ENCODE results near the gene MARCO.
"Not testable (repeated sequence)": the region's sequence is repeated elsewhere in the genome, so short reads cannot be mapped to it uniquely, and the experiment has no call there.

MARCO gene

GRCh38 chr2:118929059-118929458, 12.9 kb upstream of the MARCO start:
- DNase-seq = no peak

GRCh38 chr2:118932949-118933348, 9.0 kb upstream of the MARCO start:
- DNase-seq = no peak

GRCh38 chr2:118936306-118936705, 5.7 kb upstream of the MARCO start:
- DNase-seq = no peak

- no peak for DNase-seq
Observed at GRCh38 chr2:118936936-118937335, 5.1 kb upstream of the MARCO start.

- no peak for DNase-seq
Observed at GRCh38 chr2:118937817-118938216, 4.2 kb upstream of the MARCO start.

GRCh38 chr2:118939994-118940393, 2.0 kb upstream of the MARCO start:
- no peak for DNase-seq

- DNase-seq = no peak
Observed at GRCh38 chr2:118940486-118941120, 1.4 kb upstream of the MARCO start.

- DNase-seq = no peak
Observed at GRCh38 chr2:118943286-118943685, 1.3 kb downstream of the MARCO start.

- DNase-seq = no peak
Observed at GRCh38 chr2:118945881-118946280, 3.9 kb downstream of the MARCO start.

- not testable (repeated sequence) for DNase-seq
Observed at GRCh38 chr2:118948266-118948665, 6.3 kb downstream of the MARCO start.

GRCh38 chr2:118954297-118955060, 12.5 kb downstream of the MARCO start:
- no peak for DNase-seq

- no peak for DNase-seq
Observed at GRCh38 chr2:118965737-118966136, 23.7 kb downstream of the MARCO start.

- DNase-seq = no peak
Observed at GRCh38 chr2:118967124-118967880, 25.3 kb downstream of the MARCO start.

- DNase-seq = no peak
Observed at GRCh38 chr2:118968042-118968441, 26.0 kb downstream of the MARCO start.

GRCh38 chr2:118968961-118969733, 27.2 kb downstream of the MARCO start:
- no peak for DNase-seq

- no peak for DNase-seq
Observed at GRCh38 chr2:118969734-118970395, 27.9 kb downstream of the MARCO start.

GRCh38 chr2:118970396-118971135, 28.6 kb downstream of the MARCO start:
- DNase-seq = no peak

GRCh38 chr2:118971245-118972122, 29.5 kb downstream of the MARCO start:
- DNase-seq = no peak

- no peak for DNase-seq
Observed at GRCh38 chr2:118973542-118973951, 31.6 kb downstream of the MARCO start.

- no peak for DNase-seq
Observed at GRCh38 chr2:118974103-118974993, 32.4 kb downstream of the MARCO start.

All from SHP77 treated with DMSO at 0.1 percent for 48 hours (cell line).